Fibroblast of lung (primary cell): ENCODE measurements around the gene KDM2B.

Source experiments
- EZH2 ChIP-seq: IDR thresholded peaks from 2 replicates; pipeline ENCODE4 v1.5.1; 2012; ENCODE audit warnings: low read length, control low read depth, mild to moderate bottlenecking; ENCODE audit errors: missing control alignments
- TF ChIP-seq, protein P1 (sequence below), 2 donors: IDR thresholded peaks in 1 of 2; conservative IDR thresholded peaks in 1 of 2; 1 replicate in 1 of 2; 2 replicates in 1 of 2; pipeline ENCODE4 v1.5.1; 2011 to 2012; ENCODE audit warnings: low read length in 2 of 2, control low read depth in 1 of 2, inconsistent platforms in 1 of 2, low read depth in 1 of 2, mild to moderate bottlenecking in 1 of 2

DNA sequence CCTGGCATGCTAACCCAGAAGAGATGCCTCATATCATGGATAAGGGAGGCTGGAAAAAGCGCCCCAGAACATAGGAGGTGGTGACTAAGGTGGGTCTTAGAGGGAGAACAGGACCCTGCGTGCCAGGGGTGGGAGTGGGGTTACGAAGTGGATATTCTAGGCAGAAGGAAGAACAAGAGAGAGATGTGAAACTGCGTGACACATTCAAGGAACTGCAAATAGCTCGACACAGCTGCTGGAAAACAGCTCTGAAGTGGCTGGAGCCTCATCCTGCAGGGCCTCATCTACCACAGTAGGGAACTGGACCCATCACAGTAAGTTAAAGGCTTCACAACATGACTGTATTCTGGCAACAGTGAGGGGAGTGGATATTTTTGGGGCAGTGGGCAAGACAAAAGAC lies 119.8 kb downstream of the KDM2B start:
- no peak for TF ChIP-seq EZH2
- TF ChIP-seq, protein P1, sequence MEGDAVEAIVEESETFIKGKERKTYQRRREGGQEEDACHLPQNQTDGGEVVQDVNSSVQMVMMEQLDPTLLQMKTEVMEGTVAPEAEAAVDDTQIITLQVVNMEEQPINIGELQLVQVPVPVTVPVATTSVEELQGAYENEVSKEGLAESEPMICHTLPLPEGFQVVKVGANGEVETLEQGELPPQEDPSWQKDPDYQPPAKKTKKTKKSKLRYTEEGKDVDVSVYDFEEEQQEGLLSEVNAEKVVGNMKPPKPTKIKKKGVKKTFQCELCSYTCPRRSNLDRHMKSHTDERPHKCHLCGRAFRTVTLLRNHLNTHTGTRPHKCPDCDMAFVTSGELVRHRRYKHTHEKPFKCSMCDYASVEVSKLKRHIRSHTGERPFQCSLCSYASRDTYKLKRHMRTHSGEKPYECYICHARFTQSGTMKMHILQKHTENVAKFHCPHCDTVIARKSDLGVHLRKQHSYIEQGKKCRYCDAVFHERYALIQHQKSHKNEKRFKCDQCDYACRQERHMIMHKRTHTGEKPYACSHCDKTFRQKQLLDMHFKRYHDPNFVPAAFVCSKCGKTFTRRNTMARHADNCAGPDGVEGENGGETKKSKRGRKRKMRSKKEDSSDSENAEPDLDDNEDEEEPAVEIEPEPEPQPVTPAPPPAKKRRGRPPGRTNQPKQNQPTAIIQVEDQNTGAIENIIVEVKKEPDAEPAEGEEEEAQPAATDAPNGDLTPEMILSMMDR (conservative IDR thresholded peaks at IDR 0.05 in 1 of 2, IDR thresholded peaks at IDR 0.05 in 1 of 2; ENCODE audit: low read depth in 1 of 2, low read length in 2 of 2), result no peak
